Measurements from ENCODE around the gene RAB8B.

RAB8B gene

GRCh38 chr15:63313825-63314224 is 124.4 kb downstream of the RAB8B start:
- no peak for TF ChIP-seq CTCF (IDR thresholded peaks at IDR 0.05)
- H3K4me3 ChIP-seq: no peak overlapping the region
- H3K27ac ChIP-seq: no peak overlapping the region
- no peaks in the 10 kb centered on the region for H3K9me3 ChIP-seq
- no peaks in the 10 kb centered on the region for H3K27me3 ChIP-seq
- intact Hi-C loops (cut with DNase I; ENCODE audit: low total_unique reads): no loop called here
- no peaks in the 10 kb centered on the region for H3K36me3 ChIP-seq
- H3K4me1 ChIP-seq: no peaks in the 10 kb centered on the region
- no peak for DNase-seq

GRCh38 chr15:63314409-63314808 is 125.0 kb downstream of the RAB8B start:
- Histone ChIP-seq H3K4me3 (no peak overlapping the region), H3K9me3 (no peaks in the 10 kb centered on the region), H3K27me3 (no peaks in the 10 kb centered on the region), H3K36me3 (no peaks in the 10 kb centered on the region), H3K4me1 (no peaks in the 10 kb centered on the region), H3K27ac (no peak overlapping the region)
- no peak for DNase-seq
- intact Hi-C loops (cut with DNase I; ENCODE audit: low total_unique reads): no loop called here
- TF ChIP-seq CTCF (IDR thresholded peaks at IDR 0.05): no peak

Data from tibial artery (tissue), 4 donors.